SK-N-SH treated with all-trans-retinoic acid at 6 μM for 48 hours (cell line): ENCODE results near the gene NIPAL4.

Experiments used
- ARNTL ChIP-seq: fragments of 450-650 bp; formaldehyde crosslinking; IDR thresholded peaks from 2 replicates; pipeline ENCODE4 v1.5.0; 2020; ENCODE audit warnings: low read depth, mild to moderate bottlenecking, moderate library complexity, borderline replicate concordance
- ISL1 ChIP-seq: fragments of 250-450 bp; sonication (Bioruptor Pico); IDR thresholded peaks from 2 replicates; pipeline ENCODE4 v2.1.2; 2022; ENCODE audit warnings: mild to moderate bottlenecking, moderate library complexity
- RARB ChIP-seq: fragments of 250-450 bp; sonication (Bioruptor Pico); IDR thresholded peaks from 2 replicates; pipeline ENCODE4 v1.8.0; 2021; ENCODE audit warnings: mild to moderate bottlenecking, moderate library complexity
- SNAI2 ChIP-seq: fragments of 250-450 bp; sonication (Bioruptor Pico); IDR thresholded peaks from 2 replicates; pipeline ENCODE4 v1.5.0; 2020; ENCODE audit warnings: mild to moderate bottlenecking, moderate library complexity
- ZFP3 ChIP-seq: fragments of 250-450 bp; sonication (Bioruptor Pico); IDR thresholded peaks from 2 replicates; pipeline ENCODE4 v1.5.0; 2020; ENCODE audit warnings: mild to moderate bottlenecking, moderate library complexity
- ZNF70 ChIP-seq: fragments of 450-650 bp; formaldehyde crosslinking; IDR thresholded peaks from 2 replicates; pipeline ENCODE4 v1.5.0; 2020; ENCODE audit warnings: mild to moderate bottlenecking, moderate library complexity
- TF ChIP-seq, protein P1 (sequence below): fragments of 250-450 bp; sonication (Bioruptor Pico); IDR thresholded peaks from 2 replicates; pipeline ENCODE4 v1.5.1; 2021; ENCODE audit warnings: mild to moderate bottlenecking, moderate library complexity

DNA sequence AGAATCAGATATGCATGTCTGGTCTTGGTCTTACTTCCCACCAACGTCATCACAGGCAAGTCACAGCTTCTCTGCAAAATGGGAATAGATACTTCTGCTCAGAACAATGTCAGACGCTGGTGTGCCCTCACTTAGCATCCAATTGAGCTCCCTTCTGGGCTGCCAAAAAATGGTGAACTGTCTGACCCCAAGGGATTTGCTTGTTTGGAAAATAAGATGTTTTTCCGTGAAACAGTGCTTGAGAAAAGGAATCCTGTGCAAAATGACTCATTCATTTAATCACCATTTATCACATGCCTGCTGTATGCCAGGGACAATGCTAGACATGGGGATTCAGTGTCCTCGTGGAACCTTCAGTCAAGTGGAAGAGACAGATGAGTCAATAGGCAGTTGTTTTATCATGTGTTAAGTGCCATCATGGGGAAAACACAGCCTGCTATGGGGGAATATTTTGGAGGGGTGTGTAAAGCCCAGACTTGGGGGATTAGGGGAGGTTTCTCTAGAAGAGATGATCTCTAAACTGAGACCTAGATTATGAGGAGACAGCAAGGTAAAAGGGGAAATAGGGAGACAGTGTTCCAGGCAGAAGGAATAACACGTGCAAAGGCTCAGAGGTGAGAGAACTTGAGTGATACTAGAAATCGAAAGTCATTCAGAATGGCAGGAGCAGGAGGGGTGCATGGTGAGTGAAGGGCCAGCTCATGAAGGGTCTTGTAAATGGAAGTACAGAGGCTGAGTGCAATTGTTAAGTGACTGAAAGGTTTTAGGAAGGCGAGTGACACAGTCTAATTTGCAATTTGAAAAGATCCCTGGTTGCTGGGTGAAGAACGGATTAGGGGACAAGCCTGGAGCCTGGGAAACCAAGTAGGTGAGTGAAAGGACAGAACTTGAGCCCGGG lies 3.9 kb downstream of the NIPAL4 start:
- TF ChIP-seq, protein P1, sequence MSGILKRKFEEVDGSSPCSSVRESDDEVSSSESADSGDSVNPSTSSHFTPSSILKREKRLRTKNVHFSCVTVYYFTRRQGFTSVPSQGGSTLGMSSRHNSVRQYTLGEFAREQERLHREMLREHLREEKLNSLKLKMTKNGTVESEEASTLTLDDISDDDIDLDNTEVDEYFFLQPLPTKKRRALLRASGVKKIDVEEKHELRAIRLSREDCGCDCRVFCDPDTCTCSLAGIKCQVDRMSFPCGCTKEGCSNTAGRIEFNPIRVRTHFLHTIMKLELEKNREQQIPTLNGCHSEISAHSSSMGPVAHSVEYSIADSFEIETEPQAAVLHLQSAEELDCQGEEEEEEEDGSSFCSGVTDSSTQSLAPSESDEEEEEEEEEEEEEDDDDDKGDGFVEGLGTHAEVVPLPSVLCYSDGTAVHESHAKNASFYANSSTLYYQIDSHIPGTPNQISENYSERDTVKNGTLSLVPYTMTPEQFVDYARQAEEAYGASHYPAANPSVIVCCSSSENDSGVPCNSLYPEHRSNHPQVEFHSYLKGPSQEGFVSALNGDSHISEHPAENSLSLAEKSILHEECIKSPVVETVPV (CRISPR knock-in tag) = no peak
- TF ChIP-seq SNAI2 (CRISPR knock-in tag) (no peak), ISL1 (no peak), ZFP3 (no peak), ZNF70 (no peak), RARB (CRISPR knock-in tag) (no peak), ARNTL (CRISPR knock-in tag) (no peak)
